HepG2 (cell line): ENCODE measurements around the gene ABHD6. TPM values are rescaled to one million over a fixed set of nuclear protein-coding genes. Genes with fewer than 3 reads are reported as not detected.
A peak's percentile ranks its signal among the peaks of the same experiment; 100 is the strongest.

ENCODE experiments used
- ARNTL ChIP-seq: sonication (generic); formaldehyde crosslinking; IDR thresholded peaks from 2 replicates; pipeline ENCODE4 v1.4.0; 2020; ENCODE audit warnings: mild to moderate bottlenecking, missing genetic modification reagents
- CHCHD3 ChIP-seq: sonication (generic); formaldehyde crosslinking; IDR thresholded peaks from 2 replicates; pipeline ENCODE4 v1.8.0; 2022; ENCODE audit warnings: mild to moderate bottlenecking, missing genetic modification reagents, moderate library complexity
- GLI4 ChIP-seq: sonication (generic); formaldehyde crosslinking; IDR thresholded peaks from 2 replicates; pipeline ENCODE4 v1.5.1; 2020; ENCODE audit warnings: missing genetic modification reagents, mild to moderate bottlenecking, moderate library complexity, borderline replicate concordance
- MTF2 ChIP-seq: sonication (generic); formaldehyde crosslinking; IDR thresholded peaks from 2 replicates; pipeline ENCODE4 v1.5.0; 2020; ENCODE audit warnings: missing genetic modification reagents, borderline replicate concordance
- NKX3-1 ChIP-seq: sonication (generic); formaldehyde crosslinking; IDR thresholded peaks from 2 replicates; pipeline ENCODE4 v1.5.0; 2020; ENCODE audit warnings: missing genetic modification reagents
- RAD51 ChIP-seq: fragments of 450-650 bp; IDR thresholded peaks from 2 replicates; pipeline ENCODE4 v1.6.1; 2016; ENCODE audit warnings: borderline replicate concordance
- RELA ChIP-seq: sonication (generic); formaldehyde crosslinking; IDR thresholded peaks from 2 replicates; pipeline ENCODE4 v1.4.0; 2020; ENCODE audit warnings: missing genetic modification reagents
- SKI ChIP-seq: fragments of 450-650 bp; IDR thresholded peaks from one replicate; pipeline ENCODE4 v1.6.1; 2018; ENCODE audit warnings: mild to moderate bottlenecking; ENCODE audit not compliant: partially characterized antibody
- TAF1 ChIP-seq: sonication (generic); formaldehyde crosslinking; IDR thresholded peaks from 2 replicates; pipeline ENCODE4 v1.4.0; 2020; ENCODE audit warnings: missing genetic modification reagents
- ZKSCAN8 ChIP-seq: IDR thresholded peaks from 2 replicates; pipeline ENCODE4 v1.6.1; 2016; ENCODE audit warnings: borderline replicate concordance, missing genetic modification reagents, missing compliant biosample characterization
- ZNF12 ChIP-seq: sonication (generic); formaldehyde crosslinking; IDR thresholded peaks from 2 replicates; pipeline ENCODE4 v1.5.0; 2020; ENCODE audit warnings: missing genetic modification reagents
- ZNF274 ChIP-seq: sonication (generic); formaldehyde crosslinking; IDR thresholded peaks from 2 replicates; pipeline ENCODE4 v1.5.1; 2020; ENCODE audit warnings: mild to moderate bottlenecking, missing genetic modification reagents
- ZNF496 ChIP-seq: sonication (generic); formaldehyde crosslinking; IDR thresholded peaks from 2 replicates; pipeline ENCODE4 v1.8.1; 2023; ENCODE audit warnings: mild to moderate bottlenecking, moderate library complexity, missing genetic modification reagents; ENCODE audit not compliant: insufficient replicate concordance
- ZNF572 ChIP-seq: sonication (generic); formaldehyde crosslinking; IDR thresholded peaks from 2 replicates; pipeline ENCODE4 v1.5.1; 2020; ENCODE audit warnings: mild to moderate bottlenecking, missing genetic modification reagents
- ZNF598 ChIP-seq: sonication (generic); formaldehyde crosslinking; IDR thresholded peaks from 2 replicates; pipeline ENCODE4 v1.5.1; 2020; ENCODE audit warnings: mild to moderate bottlenecking, missing genetic modification reagents, borderline replicate concordance
- polyA plus RNA-seq, 8 experiments: library from polyadenylated mRNA; depleted of rRNA in 3 of 8; stranded (reverse) in 7 of 8; unstranded in 1 of 8; fragments of >200 nt; fragmentation: Illumina TruSeq in 4 of 8; extraction: Trizol in 4 of 8; gene quantifications; 2 replicates each; pipeline versions ENCODE4 v1.2.1 to v1.2.3, GENCODE V29; 2011 to 2016; ENCODE audit warnings: low read depth in 4 of 8, missing spikeins in 1 of 8, mixed read lengths in 1 of 8; ENCODE audit not compliant: insufficient read depth in 1 of 8
- total RNA-seq, 5 experiments: library from RNA; depleted of rRNA; stranded (reverse); fragments of >200 nt; fragmentation: Illumina TruSeq; extraction: Trizol; gene quantifications; 2 replicates each; pipeline ENCODE4 v1.2.3, GENCODE V29; 2016; ENCODE audit warnings: low read depth in 1 of 5
- TF ChIP-seq, protein P1 (sequence below): sonication (generic); formaldehyde crosslinking; IDR thresholded peaks from 2 replicates; pipeline ENCODE4 v1.4.0; 2020; ENCODE audit warnings: missing genetic modification reagents
- TF ChIP-seq, protein P2 (sequence below): sonication (generic); formaldehyde crosslinking; IDR thresholded peaks from 2 replicates; pipeline ENCODE4 v1.4.0; 2020; ENCODE audit warnings: mild to moderate bottlenecking, missing genetic modification reagents, borderline replicate concordance
- TF ChIP-seq, protein P3 (sequence below): sonication (generic); formaldehyde crosslinking; IDR thresholded peaks from 2 replicates; pipeline ENCODE4 v1.5.0; 2020; ENCODE audit warnings: missing genetic modification reagents
- TF ChIP-seq, protein P4 (sequence below), 2 experiments: fragments of 450-650 bp in 1 of 2; sonication (generic) in 1 of 2; formaldehyde crosslinking; IDR thresholded peaks; 2 replicates each; pipeline versions ENCODE4 v1.5.0 to v1.8.0; 2020 to 2022; ENCODE audit warnings: mild to moderate bottlenecking in 1 of 2, missing genetic modification reagents in 1 of 2
- TF ChIP-seq, protein P5 (sequence below): sonication (generic); formaldehyde crosslinking; IDR thresholded peaks from 2 replicates; pipeline ENCODE4 v1.5.0; 2020; ENCODE audit warnings: mild to moderate bottlenecking, missing genetic modification reagents, moderate library complexity

ABHD6 gene
- total and polyA plus RNA-seq, 2 of the 13 experiments (the other 11 are each of a cell fraction or from before 2014, with no cell fraction given), result 9.0 to 17.2 TPM

DNA sequence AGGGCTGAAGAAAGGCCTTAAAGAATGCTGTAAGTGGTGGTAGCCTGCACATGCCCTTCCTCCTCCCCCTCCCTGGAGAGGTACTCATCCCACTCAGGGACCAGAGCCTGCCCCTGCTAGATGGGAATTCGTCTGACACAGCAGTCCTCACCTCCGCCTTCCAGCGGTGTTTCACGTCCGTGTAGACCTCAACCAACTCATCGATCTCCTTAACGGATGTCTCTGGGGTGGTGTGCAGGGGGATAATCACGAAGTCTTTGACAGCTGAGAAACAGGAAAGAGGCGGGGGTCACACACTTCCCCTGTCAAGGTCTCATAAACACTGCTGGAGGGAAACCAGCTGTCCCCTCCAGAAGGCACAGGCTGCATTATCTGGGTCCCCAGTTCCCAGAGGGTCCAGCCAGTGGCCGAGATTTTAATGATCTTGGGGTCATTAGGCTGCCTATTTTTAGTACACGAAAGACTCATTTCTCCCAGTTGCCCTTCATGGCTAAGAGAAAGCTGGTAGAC is 36.7 kb upstream of the ABHD6 start (continued):
- TF ChIP-seq ZNF598 (CRISPR knock-in tag) (0 out of 2 replicates have a peak, but pooled peaks have one; percentile 19), ARNTL (0 out of 2 replicates have a peak, but pooled peaks have one; percentile 12), SKI (no peak), ZNF274 (CRISPR knock-in tag) (0 out of 2 replicates have a peak, but pooled peaks have one; percentile 11), ZKSCAN8 (CRISPR knock-in tag) (no peak), MTF2 (CRISPR knock-in tag) (no peak), RAD51 (no peak), CHCHD3 (CRISPR knock-in tag) (no peak), ZNF572 (no peak), ZNF12 (no peak), GLI4 (CRISPR knock-in tag) (no peak), NKX3-1 (CRISPR knock-in tag) (no peak), TAF1 (no peak), ZNF496 (CRISPR knock-in tag) (no peak), RELA (CRISPR knock-in tag) (no peak)
- TF ChIP-seq, protein P1, sequence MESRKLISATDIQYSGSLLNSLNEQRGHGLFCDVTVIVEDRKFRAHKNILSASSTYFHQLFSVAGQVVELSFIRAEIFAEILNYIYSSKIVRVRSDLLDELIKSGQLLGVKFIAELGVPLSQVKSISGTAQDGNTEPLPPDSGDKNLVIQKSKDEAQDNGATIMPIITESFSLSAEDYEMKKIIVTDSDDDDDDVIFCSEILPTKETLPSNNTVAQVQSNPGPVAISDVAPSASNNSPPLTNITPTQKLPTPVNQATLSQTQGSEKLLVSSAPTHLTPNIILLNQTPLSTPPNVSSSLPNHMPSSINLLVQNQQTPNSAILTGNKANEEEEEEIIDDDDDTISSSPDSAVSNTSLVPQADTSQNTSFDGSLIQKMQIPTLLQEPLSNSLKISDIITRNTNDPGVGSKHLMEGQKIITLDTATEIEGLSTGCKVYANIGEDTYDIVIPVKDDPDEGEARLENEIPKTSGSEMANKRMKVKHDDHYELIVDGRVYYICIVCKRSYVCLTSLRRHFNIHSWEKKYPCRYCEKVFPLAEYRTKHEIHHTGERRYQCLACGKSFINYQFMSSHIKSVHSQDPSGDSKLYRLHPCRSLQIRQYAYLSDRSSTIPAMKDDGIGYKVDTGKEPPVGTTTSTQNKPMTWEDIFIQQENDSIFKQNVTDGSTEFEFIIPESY (CRISPR knock-in tag), result peak; percentile 31; the same call in 1 of the 2 replicates
- TF ChIP-seq, protein P2, sequence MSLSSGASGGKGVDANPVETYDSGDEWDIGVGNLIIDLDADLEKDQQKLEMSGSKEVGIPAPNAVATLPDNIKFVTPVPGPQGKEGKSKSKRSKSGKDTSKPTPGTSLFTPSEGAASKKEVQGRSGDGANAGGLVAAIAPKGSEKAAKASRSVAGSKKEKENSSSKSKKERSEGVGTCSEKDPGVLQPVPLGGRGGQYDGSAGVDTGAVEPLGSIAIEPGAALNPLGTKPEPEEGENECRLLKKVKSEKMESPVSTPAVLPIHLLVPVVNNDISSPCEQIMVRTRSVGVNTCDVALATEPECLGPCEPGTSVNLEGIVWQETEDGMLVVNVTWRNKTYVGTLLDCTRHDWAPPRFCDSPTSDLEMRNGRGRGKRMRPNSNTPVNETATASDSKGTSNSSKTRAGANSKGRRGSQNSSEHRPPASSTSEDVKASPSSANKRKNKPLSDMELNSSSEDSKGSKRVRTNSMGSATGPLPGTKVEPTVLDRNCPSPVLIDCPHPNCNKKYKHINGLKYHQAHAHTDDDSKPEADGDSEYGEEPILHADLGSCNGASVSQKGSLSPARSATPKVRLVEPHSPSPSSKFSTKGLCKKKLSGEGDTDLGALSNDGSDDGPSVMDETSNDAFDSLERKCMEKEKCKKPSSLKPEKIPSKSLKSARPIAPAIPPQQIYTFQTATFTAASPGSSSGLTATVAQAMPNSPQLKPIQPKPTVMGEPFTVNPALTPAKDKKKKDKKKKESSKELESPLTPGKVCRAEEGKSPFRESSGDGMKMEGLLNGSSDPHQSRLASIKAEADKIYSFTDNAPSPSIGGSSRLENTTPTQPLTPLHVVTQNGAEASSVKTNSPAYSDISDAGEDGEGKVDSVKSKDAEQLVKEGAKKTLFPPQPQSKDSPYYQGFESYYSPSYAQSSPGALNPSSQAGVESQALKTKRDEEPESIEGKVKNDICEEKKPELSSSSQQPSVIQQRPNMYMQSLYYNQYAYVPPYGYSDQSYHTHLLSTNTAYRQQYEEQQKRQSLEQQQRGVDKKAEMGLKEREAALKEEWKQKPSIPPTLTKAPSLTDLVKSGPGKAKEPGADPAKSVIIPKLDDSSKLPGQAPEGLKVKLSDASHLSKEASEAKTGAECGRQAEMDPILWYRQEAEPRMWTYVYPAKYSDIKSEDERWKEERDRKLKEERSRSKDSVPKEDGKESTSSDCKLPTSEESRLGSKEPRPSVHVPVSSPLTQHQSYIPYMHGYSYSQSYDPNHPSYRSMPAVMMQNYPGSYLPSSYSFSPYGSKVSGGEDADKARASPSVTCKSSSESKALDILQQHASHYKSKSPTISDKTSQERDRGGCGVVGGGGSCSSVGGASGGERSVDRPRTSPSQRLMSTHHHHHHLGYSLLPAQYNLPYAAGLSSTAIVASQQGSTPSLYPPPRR (CRISPR knock-in tag), result peak; percentile 29; the same call in 1 of the 2 replicates
- TF ChIP-seq, protein P3, sequence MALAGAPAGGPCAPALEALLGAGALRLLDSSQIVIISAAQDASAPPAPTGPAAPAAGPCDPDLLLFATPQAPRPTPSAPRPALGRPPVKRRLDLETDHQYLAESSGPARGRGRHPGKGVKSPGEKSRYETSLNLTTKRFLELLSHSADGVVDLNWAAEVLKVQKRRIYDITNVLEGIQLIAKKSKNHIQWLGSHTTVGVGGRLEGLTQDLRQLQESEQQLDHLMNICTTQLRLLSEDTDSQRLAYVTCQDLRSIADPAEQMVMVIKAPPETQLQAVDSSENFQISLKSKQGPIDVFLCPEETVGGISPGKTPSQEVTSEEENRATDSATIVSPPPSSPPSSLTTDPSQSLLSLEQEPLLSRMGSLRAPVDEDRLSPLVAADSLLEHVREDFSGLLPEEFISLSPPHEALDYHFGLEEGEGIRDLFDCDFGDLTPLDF (CRISPR knock-in tag), result no peak
- TF ChIP-seq, protein P4, sequence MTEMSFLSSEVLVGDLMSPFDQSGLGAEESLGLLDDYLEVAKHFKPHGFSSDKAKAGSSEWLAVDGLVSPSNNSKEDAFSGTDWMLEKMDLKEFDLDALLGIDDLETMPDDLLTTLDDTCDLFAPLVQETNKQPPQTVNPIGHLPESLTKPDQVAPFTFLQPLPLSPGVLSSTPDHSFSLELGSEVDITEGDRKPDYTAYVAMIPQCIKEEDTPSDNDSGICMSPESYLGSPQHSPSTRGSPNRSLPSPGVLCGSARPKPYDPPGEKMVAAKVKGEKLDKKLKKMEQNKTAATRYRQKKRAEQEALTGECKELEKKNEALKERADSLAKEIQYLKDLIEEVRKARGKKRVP (CRISPR knock-in tag; IDR thresholded peaks at IDR 0.05), result no peak
- TF ChIP-seq, protein P5, sequence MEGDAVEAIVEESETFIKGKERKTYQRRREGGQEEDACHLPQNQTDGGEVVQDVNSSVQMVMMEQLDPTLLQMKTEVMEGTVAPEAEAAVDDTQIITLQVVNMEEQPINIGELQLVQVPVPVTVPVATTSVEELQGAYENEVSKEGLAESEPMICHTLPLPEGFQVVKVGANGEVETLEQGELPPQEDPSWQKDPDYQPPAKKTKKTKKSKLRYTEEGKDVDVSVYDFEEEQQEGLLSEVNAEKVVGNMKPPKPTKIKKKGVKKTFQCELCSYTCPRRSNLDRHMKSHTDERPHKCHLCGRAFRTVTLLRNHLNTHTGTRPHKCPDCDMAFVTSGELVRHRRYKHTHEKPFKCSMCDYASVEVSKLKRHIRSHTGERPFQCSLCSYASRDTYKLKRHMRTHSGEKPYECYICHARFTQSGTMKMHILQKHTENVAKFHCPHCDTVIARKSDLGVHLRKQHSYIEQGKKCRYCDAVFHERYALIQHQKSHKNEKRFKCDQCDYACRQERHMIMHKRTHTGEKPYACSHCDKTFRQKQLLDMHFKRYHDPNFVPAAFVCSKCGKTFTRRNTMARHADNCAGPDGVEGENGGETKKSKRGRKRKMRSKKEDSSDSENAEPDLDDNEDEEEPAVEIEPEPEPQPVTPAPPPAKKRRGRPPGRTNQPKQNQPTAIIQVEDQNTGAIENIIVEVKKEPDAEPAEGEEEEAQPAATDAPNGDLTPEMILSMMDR, result no peak
